Epithelial cell of prostate (primary cell): ENCODE measurements around the gene ZNF574.
A peak's percentile ranks its signal among the peaks of the same experiment; 100 is the strongest.
"Not testable (repeated sequence)": the region's sequence is repeated elsewhere in the genome, so short reads cannot be mapped to it uniquely, and the experiment has no call there.

Experiments used
- DNase-seq: peaks from one replicate; pipeline ENCODE4 v3.0.0-alpha.2; 2011; ENCODE audit warnings: low read depth, low spot score
- H3K27ac ChIP-seq: fragments of 450-650 bp; 2 replicates; pipeline ENCODE4 v1.5.1; 2017; ENCODE audit warnings: mild to moderate bottlenecking

Gene ZNF574, protein sequence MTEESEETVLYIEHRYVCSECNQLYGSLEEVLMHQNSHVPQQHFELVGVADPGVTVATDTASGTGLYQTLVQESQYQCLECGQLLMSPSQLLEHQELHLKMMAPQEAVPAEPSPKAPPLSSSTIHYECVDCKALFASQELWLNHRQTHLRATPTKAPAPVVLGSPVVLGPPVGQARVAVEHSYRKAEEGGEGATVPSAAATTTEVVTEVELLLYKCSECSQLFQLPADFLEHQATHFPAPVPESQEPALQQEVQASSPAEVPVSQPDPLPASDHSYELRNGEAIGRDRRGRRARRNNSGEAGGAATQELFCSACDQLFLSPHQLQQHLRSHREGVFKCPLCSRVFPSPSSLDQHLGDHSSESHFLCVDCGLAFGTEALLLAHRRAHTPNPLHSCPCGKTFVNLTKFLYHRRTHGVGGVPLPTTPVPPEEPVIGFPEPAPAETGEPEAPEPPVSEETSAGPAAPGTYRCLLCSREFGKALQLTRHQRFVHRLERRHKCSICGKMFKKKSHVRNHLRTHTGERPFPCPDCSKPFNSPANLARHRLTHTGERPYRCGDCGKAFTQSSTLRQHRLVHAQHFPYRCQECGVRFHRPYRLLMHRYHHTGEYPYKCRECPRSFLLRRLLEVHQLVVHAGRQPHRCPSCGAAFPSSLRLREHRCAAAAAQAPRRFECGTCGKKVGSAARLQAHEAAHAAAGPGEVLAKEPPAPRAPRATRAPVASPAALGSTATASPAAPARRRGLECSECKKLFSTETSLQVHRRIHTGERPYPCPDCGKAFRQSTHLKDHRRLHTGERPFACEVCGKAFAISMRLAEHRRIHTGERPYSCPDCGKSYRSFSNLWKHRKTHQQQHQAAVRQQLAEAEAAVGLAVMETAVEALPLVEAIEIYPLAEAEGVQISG

GRCh38 chr19:42075616-42076379 lies at the start of gene ZNF574:
TSS of gene ZNF574 (plus strand) at chr19:42076166. CDS start at chr19:42078607, 2,441 bp downstream.
- DNase-seq, result peak; percentile 97

DNA sequence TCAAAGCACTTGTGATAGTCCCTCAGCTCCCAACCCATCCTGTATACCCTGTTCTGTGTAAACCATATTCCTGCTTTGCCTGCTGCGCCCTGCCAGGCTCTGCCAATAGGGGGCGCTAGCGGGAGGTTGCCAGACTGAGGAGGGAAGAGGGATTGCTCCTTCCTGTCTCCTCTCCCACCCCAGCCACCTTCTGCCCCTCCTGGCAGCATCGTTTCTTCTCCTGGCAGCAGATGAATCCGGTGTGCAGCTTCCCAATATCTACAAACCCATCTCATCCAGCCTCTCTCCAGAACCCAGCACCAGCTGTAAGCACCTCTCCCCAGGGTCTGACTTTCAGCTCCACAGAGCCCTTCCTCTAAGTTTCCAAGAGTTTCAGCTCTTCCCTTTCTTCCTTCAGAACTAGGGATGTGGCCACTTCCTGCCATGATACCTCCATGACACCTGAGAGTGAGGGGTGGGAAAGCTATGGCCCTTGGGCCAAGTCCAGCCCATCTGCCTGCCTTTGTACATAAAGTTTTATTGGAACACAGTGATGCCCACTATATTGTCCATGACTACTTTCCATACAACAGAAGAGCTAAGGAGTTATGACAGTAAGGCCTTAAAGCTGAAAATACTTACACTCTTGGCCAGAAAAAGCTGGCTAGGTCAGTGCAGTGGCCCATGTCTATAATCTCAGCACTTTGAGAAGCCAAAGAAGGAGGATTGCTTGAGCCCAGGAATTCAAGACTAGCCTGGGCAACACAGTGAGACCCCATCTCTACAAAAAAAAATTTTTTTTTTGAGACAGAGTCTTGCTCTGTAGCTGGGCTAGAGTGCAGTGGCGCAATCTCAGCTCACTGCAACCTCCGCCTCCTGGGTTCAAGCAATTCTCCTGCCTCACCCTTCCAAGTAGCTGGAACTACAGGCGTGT lies 47.4 kb upstream of the ZNF574 start:
- H3K27ac ChIP-seq, result no peak overlapping the region
- DNase-seq, result no peak

More at GRCh38 chr19:42075616-42076379, at the start of gene ZNF574:
- peak within 1 kb of the TSS; percentile 82 for H3K27ac ChIP-seq

- DNase-seq, result no peak
- no peak overlapping the region for H3K27ac ChIP-seq
Observed at GRCh38 chr19:42030645-42031440, 45.1 kb upstream of the ZNF574 start.

DNA sequence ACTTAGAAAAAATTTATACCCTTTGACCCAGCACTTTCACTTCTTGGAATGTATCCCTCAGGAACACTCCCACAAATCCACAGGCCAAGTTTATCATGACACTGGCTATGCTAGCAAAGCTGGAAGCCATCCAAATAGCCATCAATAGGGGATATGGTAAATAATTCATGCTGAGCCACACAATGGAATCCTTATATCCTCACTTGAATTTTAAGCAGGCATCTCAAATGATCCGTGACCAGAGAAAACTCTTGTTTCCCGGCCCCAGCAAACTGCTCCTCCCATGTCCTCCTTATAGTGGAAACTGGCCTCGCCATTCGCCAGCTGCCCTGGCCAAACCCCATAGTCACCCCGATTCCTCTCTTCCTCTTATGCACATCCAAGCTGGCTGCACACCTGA lies 43.5 kb upstream of the ZNF574 start:
- H3K27ac ChIP-seq, result no peak overlapping the region
- DNase-seq, result no peak

DNA sequence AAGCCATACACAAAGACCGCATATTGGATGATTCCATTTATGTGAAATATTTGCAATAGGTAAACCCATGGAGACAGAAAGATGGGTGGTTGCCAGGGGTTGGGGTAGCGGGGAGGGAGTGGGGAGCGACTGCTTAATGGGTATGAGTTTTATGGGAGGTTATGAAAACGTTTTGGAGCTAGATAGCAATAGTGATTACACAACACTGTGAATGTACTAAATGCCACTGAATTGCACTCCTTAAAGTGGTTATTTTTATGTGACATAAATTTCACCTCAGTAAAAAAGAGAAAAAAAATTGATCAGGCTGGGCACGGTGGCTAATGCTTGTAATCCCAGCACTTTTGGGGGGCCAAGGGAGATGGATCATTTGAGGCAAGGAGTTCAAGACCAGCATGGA lies 42.6 kb upstream of the ZNF574 start:
- DNase-seq, result no peak

GRCh38 chr19:42034640-42035391 lies 41.1 kb upstream of the ZNF574 start:
- H3K27ac ChIP-seq, DNase-seq: not testable (repeated sequence)

More for the DNA sequence above, 42.6 kb upstream of the ZNF574 start:
- H3K27ac ChIP-seq, result no peak overlapping the region

GRCh38 chr19:42037649-42038048 lies 38.3 kb upstream of the ZNF574 start:
- no peak overlapping the region for H3K27ac ChIP-seq
- DNase-seq, result no peak

- H3K27ac ChIP-seq, result no peak overlapping the region
- DNase-seq, result no peak
Observed at GRCh38 chr19:42038666-42039065, 37.3 kb upstream of the ZNF574 start.

DNA sequence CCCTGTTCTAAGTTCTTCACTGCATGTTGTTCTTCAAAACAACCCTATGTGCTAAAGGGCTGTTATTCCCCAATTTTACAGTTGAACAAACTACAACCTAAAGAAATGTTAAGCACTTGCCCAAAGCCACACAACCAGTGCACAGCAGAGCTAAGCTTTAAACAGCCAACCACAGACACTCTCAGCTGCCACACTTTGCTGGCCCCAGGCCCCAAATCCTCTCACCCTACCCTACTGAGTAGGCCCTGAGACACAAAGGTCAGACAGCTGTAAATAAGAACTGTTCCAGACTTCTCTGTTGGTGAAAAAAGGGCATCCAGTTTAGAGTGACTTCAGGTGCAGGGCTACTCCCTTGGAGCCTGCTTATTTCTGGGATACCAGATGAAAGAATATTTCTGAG lies 35.9 kb upstream of the ZNF574 start:
- no peak for DNase-seq

GRCh38 chr19:42040491-42040890 lies 35.5 kb upstream of the ZNF574 start:
- DNase-seq, H3K27ac ChIP-seq: not testable (repeated sequence)

More for the DNA sequence above, 35.9 kb upstream of the ZNF574 start:
- H3K27ac ChIP-seq, result no peak overlapping the region

DNA sequence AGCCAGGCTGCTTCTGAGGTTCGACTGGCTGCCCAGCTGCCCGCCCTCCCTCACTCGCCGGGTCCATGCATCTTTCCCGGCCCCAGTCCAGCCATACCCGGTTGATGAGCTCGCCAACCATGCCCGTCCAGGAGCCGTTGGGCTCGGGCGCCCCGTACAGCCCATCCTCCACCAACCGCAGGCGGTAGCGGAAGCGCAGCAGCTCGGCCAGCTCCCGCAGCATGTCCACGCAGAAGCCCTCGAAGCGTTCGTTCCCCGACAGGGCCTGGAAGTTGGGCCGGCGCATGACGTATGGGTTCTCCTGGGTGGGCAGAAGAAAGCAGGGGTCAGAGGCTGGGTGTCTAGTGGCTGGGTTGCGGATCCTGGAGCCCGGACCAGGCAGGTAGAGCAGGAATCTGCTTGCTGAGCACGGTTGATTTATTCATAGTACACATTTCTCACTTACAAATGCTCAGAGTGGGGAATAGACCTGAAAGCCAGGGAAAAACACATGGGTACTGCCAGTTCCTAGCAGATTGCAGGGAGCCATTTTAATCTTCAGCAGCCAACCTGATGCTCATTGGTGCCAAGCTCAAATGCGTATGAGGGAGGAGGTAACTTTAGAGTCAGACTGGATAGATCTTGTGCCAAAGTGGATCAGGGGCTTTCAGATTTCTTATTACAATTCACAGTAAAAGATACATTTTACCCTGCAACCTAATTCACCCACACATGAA lies 33.4 kb upstream of the ZNF574 start:
- H3K27ac ChIP-seq, result no peak overlapping the region
- no peak for DNase-seq

- DNase-seq, result no peak
- H3K27ac ChIP-seq, result no peak overlapping the region
Observed at GRCh38 chr19:42045575-42045974, 30.4 kb upstream of the ZNF574 start.

DNA sequence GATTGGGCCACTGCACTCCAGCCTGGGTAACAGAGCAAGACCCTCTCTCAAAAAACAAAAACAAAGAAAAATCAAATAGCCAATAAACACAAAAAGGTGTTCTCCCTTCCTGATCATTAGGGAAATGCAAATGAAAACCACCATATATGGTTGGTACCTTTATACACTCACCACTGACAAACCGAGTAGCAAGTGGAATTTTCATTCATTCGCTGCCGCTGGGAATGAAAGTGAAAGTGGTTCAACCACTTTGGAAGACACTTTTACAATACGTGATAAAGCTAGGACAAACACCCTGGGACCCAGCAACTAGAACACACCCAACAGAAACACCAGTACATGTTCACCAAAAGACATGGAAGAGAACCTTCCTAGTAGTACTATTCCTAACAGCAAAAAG lies 27.0 kb upstream of the ZNF574 start:
- H3K27ac ChIP-seq, result peak overlapping the region; percentile 26
- no peak for DNase-seq

- H3K27ac ChIP-seq, result peak overlapping the region; percentile 91
- peak; percentile 99 for DNase-seq
Observed at GRCh38 chr19:42051166-42052115, 24.5 kb upstream of the ZNF574 start.

DNA sequence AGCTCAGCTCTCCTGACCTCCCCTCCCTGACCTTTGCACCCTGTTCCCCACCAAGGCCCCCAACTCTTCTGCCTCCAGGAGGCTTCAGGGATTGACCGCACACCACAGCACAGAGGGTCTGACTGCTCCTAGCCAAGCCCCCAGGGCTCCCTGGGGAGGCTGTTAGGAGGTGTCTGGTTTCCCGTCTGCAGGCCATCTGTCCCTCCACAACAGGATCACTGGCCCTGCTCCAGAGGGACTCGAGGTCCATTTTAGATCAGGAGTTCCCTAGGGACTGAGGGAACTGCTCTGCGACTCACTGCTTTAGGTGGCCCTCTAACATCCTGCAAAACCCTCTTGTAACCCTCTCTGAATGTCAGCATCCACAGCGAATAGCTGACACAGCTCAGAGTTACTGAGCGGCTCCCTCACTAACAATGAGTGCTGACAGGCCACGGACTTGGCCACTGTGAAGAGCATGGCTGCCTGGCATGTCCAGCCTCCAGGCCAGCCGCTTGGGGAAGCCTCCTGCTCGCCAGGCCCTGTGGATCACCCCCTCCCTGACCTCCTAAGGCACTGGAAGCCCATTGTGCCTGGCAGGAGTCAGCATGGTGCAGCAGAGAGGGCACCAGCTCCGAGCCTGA lies 23.6 kb upstream of the ZNF574 start:
- no peak for DNase-seq
- H3K27ac ChIP-seq, result peak overlapping the region; percentile 91
